WTC11 (cell line): ENCODE measurements around the gene CACNA1D. TPM values are rescaled to one million over a fixed set of nuclear protein-coding genes. Genes with fewer than 3 reads are reported as not detected.

ENCODE experiments used
- ATAC-seq: fragments of 200-7000 bp; cut with Tn5 transposase; 2 replicates; pipeline ENCODE4 v1.10.0; 2021; ENCODE audit warnings: mild to moderate bottlenecking, moderate library complexity
- CTCF ChIA-PET: fragments of 300-600 bp; sonication (Branson Sonifier 250); formaldehyde crosslinking; loops from one replicate; lab custom pipeline; 2021; ENCODE audit warnings: antibody characterized with exemption; lab: Charles Lee
- POLR2A ChIA-PET: fragments of 350-600 bp; sonication (Branson Sonifier 250); formaldehyde crosslinking; loops from one replicate; lab custom pipeline; 2021; ENCODE audit warnings: antibody characterized with exemption; lab: Charles Lee
- DNase-seq: peaks from one replicate; pipeline ENCODE4 v3.0.0; 2021; ENCODE audit warnings: low spot score
- H3K27ac Mint-ChIP-seq: 2 replicates; pipeline ENCODE4 v1.8.0; 2021; ENCODE audit warnings: mixed read lengths
- H3K27me3 Mint-ChIP-seq: 2 replicates; pipeline ENCODE4 v1.8.0; 2021; ENCODE audit warnings: low read depth, mild to moderate bottlenecking, moderate library complexity, mixed read lengths
- H3K36me3 Mint-ChIP-seq: 2 replicates; pipeline ENCODE4 v1.8.0; 2021; ENCODE audit warnings: mixed read lengths
- H3K4me1 Mint-ChIP-seq: 2 replicates; pipeline ENCODE4 v1.8.0; 2022; ENCODE audit warnings: mixed read lengths
- H3K4me3 Mint-ChIP-seq: 2 replicates; pipeline ENCODE4 v1.8.0; 2021; ENCODE audit warnings: mild to moderate bottlenecking, moderate library complexity, mixed read lengths
- H3K9me3 Mint-ChIP-seq: 2 replicates; pipeline ENCODE4 v1.8.0; 2021; ENCODE audit warnings: mixed read lengths
- EMX1 ChIP-seq: fragments of 250-450 bp; sonication (Bioruptor Pico); IDR thresholded peaks from 2 replicates; pipeline ENCODE4 v1.8.0; 2021; ENCODE audit warnings: mild to moderate bottlenecking
- ESRRA ChIP-seq: sonication (generic); formaldehyde crosslinking; IDR thresholded peaks from 2 replicates; pipeline ENCODE4 v1.8.1; 2022; ENCODE audit warnings: mild to moderate bottlenecking, missing genetic modification reagents, borderline replicate concordance
- GABPB1 ChIP-seq: sonication (generic); formaldehyde crosslinking; IDR thresholded peaks from 2 replicates; pipeline ENCODE4 v1.8.1; 2023; ENCODE audit warnings: mild to moderate bottlenecking, missing genetic modification reagents
- IRF2 ChIP-seq: sonication (generic); formaldehyde crosslinking; IDR thresholded peaks from 2 replicates; pipeline ENCODE4 v1.8.0; 2022; ENCODE audit warnings: low read depth, missing genetic modification reagents, borderline replicate concordance
- MYBL2 ChIP-seq: sonication (generic); formaldehyde crosslinking; IDR thresholded peaks from 2 replicates; pipeline ENCODE4 v1.8.1; 2023; ENCODE audit warnings: mild to moderate bottlenecking, moderate library complexity, missing genetic modification reagents
- SMAD3 ChIP-seq: sonication (generic); formaldehyde crosslinking; IDR thresholded peaks from 2 replicates; pipeline ENCODE4 v1.8.0; 2022; ENCODE audit warnings: missing genetic modification reagents, mild to moderate bottlenecking, borderline replicate concordance
- SMAD4 ChIP-seq: sonication (generic); formaldehyde crosslinking; IDR thresholded peaks from 2 replicates; pipeline ENCODE4 v1.8.0; 2022; ENCODE audit warnings: mild to moderate bottlenecking, missing genetic modification reagents
- SP1 ChIP-seq: sonication (generic); formaldehyde crosslinking; conservative IDR thresholded peaks from 2 replicates; pipeline ENCODE4 v1.8.1; 2022; ENCODE audit warnings: missing genetic modification reagents
- TCF7 ChIP-seq: sonication (generic); formaldehyde crosslinking; IDR thresholded peaks from 2 replicates; pipeline ENCODE4 v1.8.0; 2022; ENCODE audit warnings: mild to moderate bottlenecking, low read depth, missing genetic modification reagents, moderate library complexity
- TEAD1 ChIP-seq: sonication (generic); formaldehyde crosslinking; IDR thresholded peaks from 2 replicates; pipeline ENCODE4 v1.8.0; 2022; ENCODE audit warnings: mild to moderate bottlenecking, missing genetic modification reagents
- TP53 ChIP-seq: sonication (generic); formaldehyde crosslinking; IDR thresholded peaks from 2 replicates; pipeline ENCODE4 v1.8.1; 2023; ENCODE audit warnings: mild to moderate bottlenecking, missing genetic modification reagents
- ZNF317 ChIP-seq: sonication (generic); formaldehyde crosslinking; IDR thresholded peaks from 2 replicates; pipeline ENCODE4 v1.8.1; 2023; ENCODE audit warnings: low read depth, mild to moderate bottlenecking, moderate library complexity, missing genetic modification reagents, borderline replicate concordance
- total RNA-seq: library from RNA; stranded (reverse); gene quantifications from 3 replicates; pipeline ENCODE4 v1.2.3, GENCODE V29; 2021
- TF ChIP-seq, protein P1 (sequence below): sonication (generic); formaldehyde crosslinking; IDR thresholded peaks from 2 replicates; pipeline ENCODE4 v1.8.1; 2023; ENCODE audit warnings: mild to moderate bottlenecking, missing genetic modification reagents, borderline replicate concordance
- TF ChIP-seq, protein P2 (sequence below): sonication (generic); formaldehyde crosslinking; IDR thresholded peaks from 2 replicates; pipeline ENCODE4 v1.8.0; 2022; ENCODE audit warnings: mild to moderate bottlenecking, missing genetic modification reagents
- TF ChIP-seq, protein P3 (sequence below): sonication (generic); formaldehyde crosslinking; IDR thresholded peaks from 2 replicates; pipeline ENCODE4 v1.8.1; 2022; ENCODE audit warnings: low read depth, mild to moderate bottlenecking, moderate library complexity, missing genetic modification reagents, borderline replicate concordance
- TF ChIP-seq, protein P4 (sequence below): sonication (generic); formaldehyde crosslinking; IDR thresholded peaks from 2 replicates; pipeline ENCODE4 v1.8.0; 2022; ENCODE audit warnings: mild to moderate bottlenecking, missing genetic modification reagents
- TF ChIP-seq, protein P5 (sequence below): sonication (generic); formaldehyde crosslinking; IDR thresholded peaks from 2 replicates; pipeline ENCODE4 v1.8.0; 2022; ENCODE audit warnings: missing genetic modification reagents
- TF ChIP-seq, protein P6 (sequence below): sonication (generic); formaldehyde crosslinking; IDR thresholded peaks from 2 replicates; pipeline ENCODE4 v1.8.1; 2023; ENCODE audit warnings: mild to moderate bottlenecking, missing genetic modification reagents, moderate library complexity

Gene CACNA1D
- total RNA-seq, 1 experiment from 2014 or later = 2.3 TPM

DNA sequence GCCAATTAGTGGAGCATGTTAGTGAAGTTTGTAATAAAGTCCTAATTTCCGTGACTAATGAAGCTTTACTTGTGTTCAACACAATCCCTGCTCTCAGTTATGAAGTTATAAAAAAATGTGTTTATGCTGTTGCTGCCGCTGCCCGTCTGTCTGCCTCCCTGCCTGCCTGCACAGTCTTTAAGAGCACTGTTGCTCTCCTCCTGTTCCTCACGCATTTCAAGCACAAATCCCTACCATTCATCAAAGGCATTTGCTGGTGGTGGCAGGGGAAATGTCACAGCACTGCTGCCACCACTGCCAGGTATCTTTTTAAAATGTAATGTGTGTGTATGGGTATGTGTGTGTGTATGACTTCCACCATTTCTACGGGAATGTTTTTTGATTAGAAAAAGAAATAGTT is 58.8 kb downstream of the CACNA1D start:
- no peak for ATAC-seq
- CTCF ChIA-PET = no interaction called here
- H3K36me3 Mint-ChIP-seq = no peaks in the 10 kb centered on the region
- no peak overlapping the region for H3K4me3 Mint-ChIP-seq
- peaks cover 8% of the 10 kb centered on the region; the same call in 1 of the 2 replicates for H3K9me3 Mint-ChIP-seq
- no peak for DNase-seq
- no peaks in the 10 kb centered on the region for H3K27me3 Mint-ChIP-seq
- POLR2A ChIA-PET = no interaction called here
- H3K4me1 Mint-ChIP-seq = peaks cover 8% of the 10 kb centered on the region
- TF ChIP-seq ESRRA (CRISPR knock-in tag) (no peak), GABPB1 (CRISPR knock-in tag) (no peak), TCF7 (CRISPR knock-in tag) (no peak), IRF2 (CRISPR knock-in tag) (no peak), ZNF317 (CRISPR knock-in tag) (no peak), SMAD4 (no peak), TP53 (no peak), SMAD3 (CRISPR knock-in tag) (no peak), TEAD1 (CRISPR knock-in tag) (no peak), EMX1 (CRISPR knock-in tag) (no peak)
- TF ChIP-seq, protein P1, sequence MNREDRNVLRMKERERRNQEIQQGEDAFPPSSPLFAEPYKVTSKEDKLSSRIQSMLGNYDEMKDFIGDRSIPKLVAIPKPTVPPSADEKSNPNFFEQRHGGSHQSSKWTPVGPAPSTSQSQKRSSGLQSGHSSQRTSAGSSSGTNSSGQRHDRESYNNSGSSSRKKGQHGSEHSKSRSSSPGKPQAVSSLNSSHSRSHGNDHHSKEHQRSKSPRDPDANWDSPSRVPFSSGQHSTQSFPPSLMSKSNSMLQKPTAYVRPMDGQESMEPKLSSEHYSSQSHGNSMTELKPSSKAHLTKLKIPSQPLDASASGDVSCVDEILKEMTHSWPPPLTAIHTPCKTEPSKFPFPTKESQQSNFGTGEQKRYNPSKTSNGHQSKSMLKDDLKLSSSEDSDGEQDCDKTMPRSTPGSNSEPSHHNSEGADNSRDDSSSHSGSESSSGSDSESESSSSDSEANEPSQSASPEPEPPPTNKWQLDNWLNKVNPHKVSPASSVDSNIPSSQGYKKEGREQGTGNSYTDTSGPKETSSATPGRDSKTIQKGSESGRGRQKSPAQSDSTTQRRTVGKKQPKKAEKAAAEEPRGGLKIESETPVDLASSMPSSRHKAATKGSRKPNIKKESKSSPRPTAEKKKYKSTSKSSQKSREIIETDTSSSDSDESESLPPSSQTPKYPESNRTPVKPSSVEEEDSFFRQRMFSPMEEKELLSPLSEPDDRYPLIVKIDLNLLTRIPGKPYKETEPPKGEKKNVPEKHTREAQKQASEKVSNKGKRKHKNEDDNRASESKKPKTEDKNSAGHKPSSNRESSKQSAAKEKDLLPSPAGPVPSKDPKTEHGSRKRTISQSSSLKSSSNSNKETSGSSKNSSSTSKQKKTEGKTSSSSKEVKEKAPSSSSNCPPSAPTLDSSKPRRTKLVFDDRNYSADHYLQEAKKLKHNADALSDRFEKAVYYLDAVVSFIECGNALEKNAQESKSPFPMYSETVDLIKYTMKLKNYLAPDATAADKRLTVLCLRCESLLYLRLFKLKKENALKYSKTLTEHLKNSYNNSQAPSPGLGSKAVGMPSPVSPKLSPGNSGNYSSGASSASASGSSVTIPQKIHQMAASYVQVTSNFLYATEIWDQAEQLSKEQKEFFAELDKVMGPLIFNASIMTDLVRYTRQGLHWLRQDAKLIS (CRISPR knock-in tag) = no peak
- TF ChIP-seq, protein P2, sequence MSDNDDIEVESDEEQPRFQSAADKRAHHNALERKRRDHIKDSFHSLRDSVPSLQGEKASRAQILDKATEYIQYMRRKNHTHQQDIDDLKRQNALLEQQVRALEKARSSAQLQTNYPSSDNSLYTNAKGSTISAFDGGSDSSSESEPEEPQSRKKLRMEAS (CRISPR knock-in tag) = no peak
- H3K27ac Mint-ChIP-seq = no peak overlapping the region

DNA sequence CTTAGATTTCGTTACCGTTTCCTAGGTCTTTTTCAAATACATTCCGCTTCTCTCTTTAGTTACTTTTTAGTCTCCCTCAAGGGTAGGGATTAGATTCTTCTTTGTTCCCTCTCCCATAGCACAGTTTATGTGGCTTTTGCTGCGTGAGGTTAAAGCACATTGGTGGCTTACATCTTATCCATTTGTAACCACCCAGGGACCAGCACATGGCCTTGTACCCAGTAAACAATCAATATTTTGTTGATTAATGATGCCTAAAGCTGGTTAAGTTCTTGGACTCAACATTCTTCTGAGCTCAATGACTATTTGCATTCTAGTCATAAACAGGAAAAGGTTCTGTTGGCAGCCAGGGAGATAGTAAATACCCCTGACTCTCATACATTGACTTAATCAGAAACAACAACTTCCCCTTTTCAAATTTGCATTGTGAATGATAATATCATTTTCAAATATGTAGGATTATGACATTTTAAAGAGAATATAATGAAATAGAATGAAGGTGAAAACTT is 60.2 kb downstream of the CACNA1D start:
- Mint-ChIP-seq H3K27me3 (no peaks in the 10 kb centered on the region), H3K27ac (no peak overlapping the region), H3K9me3 (peaks cover 22% of the 10 kb centered on the region)
- DNase-seq (no peak), ATAC-seq (no peak)
- ChIA-PET CTCF (no interaction called here), POLR2A (no interaction called here)
- no peak for TF ChIP-seq EMX1 (CRISPR knock-in tag)
- TF ChIP-seq, protein P2 (CRISPR knock-in tag) = no peak
- TF ChIP-seq, protein P3, sequence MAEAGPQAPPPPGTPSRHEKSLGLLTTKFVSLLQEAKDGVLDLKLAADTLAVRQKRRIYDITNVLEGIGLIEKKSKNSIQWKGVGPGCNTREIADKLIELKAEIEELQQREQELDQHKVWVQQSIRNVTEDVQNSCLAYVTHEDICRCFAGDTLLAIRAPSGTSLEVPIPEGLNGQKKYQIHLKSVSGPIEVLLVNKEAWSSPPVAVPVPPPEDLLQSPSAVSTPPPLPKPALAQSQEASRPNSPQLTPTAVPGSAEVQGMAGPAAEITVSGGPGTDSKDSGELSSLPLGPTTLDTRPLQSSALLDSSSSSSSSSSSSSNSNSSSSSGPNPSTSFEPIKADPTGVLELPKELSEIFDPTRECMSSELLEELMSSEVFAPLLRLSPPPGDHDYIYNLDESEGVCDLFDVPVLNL (CRISPR knock-in tag) = no peak
- TF ChIP-seq, all 79 proteins: peak for 0
- peaks cover 10% of the 10 kb centered on the region for H3K4me1 Mint-ChIP-seq
- H3K4me3 Mint-ChIP-seq = no peak overlapping the region
- peaks cover 5% of the 10 kb centered on the region; the same call in 1 of the 2 replicates for H3K36me3 Mint-ChIP-seq

DNA sequence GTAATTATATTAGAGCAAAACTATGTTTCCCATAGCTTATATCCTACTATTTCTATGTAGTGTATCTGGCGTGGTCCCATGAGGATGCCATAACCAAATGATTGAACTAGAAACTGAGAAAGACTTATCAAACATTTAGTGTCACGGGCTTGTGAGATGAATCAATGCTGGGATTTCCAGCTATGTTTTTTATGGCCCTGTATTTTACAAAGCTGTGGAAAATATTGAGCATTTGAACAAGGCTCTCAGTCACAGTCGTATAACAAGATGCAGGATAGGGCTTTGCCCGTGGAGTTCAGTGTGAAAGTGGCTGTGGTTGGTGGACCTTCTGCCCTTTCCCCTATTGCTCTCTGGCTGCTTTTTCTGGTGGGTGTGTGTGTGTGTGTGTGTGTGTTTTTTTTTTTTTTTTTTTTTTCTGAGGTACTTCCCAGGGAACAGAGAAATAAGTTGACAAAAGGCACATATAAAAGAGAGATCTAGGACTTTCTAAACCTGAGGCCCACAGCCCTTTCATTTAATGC is 60.7 kb downstream of the CACNA1D start:
- Mint-ChIP-seq H3K27me3 (no peaks in the 10 kb centered on the region), H3K36me3 (peaks cover 5% of the 10 kb centered on the region; the same call in 1 of the 2 replicates), H3K9me3 (peaks cover 22% of the 10 kb centered on the region), H3K4me3 (no peak overlapping the region), H3K4me1 (peaks cover 14% of the 10 kb centered on the region), H3K27ac (no peak overlapping the region)
- ChIA-PET CTCF (no interaction called here), POLR2A (no interaction called here)
- DNase-seq (no peak), ATAC-seq (no peak)
- TF ChIP-seq SP1 (no peak), ZNF317 (CRISPR knock-in tag) (no peak), MYBL2 (CRISPR knock-in tag) (no peak)
- TF ChIP-seq, protein P2 (CRISPR knock-in tag) = no peak
- TF ChIP-seq, protein P4, sequence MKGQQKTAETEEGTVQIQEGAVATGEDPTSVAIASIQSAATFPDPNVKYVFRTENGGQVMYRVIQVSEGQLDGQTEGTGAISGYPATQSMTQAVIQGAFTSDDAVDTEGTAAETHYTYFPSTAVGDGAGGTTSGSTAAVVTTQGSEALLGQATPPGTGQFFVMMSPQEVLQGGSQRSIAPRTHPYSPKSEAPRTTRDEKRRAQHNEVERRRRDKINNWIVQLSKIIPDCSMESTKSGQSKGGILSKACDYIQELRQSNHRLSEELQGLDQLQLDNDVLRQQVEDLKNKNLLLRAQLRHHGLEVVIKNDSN (CRISPR knock-in tag) = no peak
- TF ChIP-seq, protein P5, sequence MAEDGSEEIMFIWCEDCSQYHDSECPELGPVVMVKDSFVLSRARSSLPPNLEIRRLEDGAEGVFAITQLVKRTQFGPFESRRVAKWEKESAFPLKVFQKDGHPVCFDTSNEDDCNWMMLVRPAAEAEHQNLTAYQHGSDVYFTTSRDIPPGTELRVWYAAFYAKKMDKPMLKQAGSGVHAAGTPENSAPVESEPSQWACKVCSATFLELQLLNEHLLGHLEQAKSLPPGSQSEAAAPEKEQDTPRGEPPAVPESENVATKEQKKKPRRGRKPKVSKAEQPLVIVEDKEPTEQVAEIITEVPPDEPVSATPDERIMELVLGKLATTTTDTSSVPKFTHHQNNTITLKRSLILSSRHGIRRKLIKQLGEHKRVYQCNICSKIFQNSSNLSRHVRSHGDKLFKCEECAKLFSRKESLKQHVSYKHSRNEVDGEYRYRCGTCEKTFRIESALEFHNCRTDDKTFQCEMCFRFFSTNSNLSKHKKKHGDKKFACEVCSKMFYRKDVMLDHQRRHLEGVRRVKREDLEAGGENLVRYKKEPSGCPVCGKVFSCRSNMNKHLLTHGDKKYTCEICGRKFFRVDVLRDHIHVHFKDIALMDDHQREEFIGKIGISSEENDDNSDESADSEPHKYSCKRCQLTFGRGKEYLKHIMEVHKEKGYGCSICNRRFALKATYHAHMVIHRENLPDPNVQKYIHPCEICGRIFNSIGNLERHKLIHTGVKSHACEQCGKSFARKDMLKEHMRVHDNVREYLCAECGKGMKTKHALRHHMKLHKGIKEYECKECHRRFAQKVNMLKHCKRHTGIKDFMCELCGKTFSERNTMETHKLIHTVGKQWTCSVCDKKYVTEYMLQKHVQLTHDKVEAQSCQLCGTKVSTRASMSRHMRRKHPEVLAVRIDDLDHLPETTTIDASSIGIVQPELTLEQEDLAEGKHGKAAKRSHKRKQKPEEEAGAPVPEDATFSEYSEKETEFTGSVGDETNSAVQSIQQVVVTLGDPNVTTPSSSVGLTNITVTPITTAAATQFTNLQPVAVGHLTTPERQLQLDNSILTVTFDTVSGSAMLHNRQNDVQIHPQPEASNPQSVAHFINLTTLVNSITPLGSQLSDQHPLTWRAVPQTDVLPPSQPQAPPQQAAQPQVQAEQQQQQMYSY (CRISPR knock-in tag) = no peak
- TF ChIP-seq, protein P6, sequence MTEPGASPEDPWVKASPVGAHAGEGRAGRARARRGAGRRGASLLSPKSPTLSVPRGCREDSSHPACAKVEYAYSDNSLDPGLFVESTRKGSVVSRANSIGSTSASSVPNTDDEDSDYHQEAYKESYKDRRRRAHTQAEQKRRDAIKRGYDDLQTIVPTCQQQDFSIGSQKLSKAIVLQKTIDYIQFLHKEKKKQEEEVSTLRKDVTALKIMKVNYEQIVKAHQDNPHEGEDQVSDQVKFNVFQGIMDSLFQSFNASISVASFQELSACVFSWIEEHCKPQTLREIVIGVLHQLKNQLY (CRISPR knock-in tag) = no peak
